Measurements from ENCODE around the gene PAM.
"Not testable (repeated sequence)": the region's sequence is repeated elsewhere in the genome, so short reads cannot be mapped to it uniquely, and the experiment has no call there.

PAM gene

DNA sequence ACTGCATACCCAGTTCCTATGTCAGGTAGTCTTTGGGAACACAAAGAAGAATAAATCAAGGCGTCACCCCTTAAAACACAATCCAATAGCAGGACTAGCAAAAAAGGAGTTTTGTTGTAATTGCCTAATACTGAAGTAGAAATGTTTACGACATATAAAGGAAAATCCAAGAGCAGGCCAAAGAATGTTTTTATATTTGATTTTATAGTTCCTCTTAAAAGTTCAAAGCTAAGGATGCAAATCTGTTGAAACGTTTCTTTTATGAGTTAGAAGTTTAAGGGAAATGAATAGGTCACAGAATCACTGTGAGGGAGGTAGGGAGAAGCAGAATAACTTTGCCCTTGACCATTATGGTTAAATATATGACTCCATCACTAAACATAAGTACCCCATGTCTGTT, 136.1 kb downstream of the PAM start:
- in situ Hi-C loops (cut with MboI; ENCODE audit: low sequenced_read_pairs), result no loop called here

DNA sequence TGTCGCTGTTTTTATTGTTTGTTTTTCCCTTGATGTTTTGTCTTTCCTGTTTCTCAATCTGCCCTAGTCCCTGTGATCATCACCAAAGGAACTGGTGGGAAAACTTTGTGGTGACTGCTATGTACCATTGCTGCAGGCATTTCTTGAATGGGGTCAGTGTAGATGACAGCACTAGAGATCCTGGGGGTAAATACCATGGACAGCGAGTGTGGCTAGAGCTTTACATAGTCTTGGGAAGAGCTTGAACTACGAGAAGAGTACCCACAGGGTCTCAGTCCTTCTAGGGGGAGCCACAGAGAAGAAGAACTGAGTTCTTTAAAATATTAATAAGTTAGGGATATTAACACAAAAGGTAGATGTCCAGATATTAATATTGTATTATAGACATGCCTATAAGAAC, 138.8 kb downstream of the PAM start:
- in situ Hi-C loops (cut with MboI; ENCODE audit: low sequenced_read_pairs), result no loop called here

- in situ Hi-C loops (cut with MboI; ENCODE audit: low sequenced_read_pairs), result no loop called here
These were observed 140.1 kb downstream of the PAM start for GRCh38 chr5:102895234-102895633.

- in situ Hi-C loops (cut with MboI; ENCODE audit: low sequenced_read_pairs), result no loop called here
These were observed 140.9 kb downstream of the PAM start for GRCh38 chr5:102895976-102896375.

- in situ Hi-C loops (cut with MboI; ENCODE audit: low sequenced_read_pairs), result no loop called here
These were observed 146.5 kb downstream of the PAM start for GRCh38 chr5:102901424-102902134.

DNA sequence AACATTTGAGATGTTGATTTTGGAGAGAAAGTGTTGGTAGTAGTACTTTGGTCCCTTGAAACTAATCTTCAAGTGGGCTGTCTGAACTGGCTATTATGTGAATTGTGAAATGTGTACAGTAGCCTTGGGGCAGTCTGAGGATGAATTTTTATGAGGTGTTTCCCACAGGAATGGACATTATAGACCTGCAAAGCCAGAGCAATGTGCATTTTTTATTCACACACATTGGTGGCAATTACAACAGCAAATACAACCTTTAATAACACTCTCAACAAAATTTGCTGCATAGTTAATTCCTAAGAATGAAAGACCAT, 147.0 kb downstream of the PAM start:
- in situ Hi-C loops (cut with MboI; ENCODE audit: low sequenced_read_pairs), result no loop called here

GRCh38 chr5:102902647-102903046, 147.5 kb downstream of the PAM start:
- in situ Hi-C loops (cut with MboI; ENCODE audit: low sequenced_read_pairs), result no loop called here

DNA sequence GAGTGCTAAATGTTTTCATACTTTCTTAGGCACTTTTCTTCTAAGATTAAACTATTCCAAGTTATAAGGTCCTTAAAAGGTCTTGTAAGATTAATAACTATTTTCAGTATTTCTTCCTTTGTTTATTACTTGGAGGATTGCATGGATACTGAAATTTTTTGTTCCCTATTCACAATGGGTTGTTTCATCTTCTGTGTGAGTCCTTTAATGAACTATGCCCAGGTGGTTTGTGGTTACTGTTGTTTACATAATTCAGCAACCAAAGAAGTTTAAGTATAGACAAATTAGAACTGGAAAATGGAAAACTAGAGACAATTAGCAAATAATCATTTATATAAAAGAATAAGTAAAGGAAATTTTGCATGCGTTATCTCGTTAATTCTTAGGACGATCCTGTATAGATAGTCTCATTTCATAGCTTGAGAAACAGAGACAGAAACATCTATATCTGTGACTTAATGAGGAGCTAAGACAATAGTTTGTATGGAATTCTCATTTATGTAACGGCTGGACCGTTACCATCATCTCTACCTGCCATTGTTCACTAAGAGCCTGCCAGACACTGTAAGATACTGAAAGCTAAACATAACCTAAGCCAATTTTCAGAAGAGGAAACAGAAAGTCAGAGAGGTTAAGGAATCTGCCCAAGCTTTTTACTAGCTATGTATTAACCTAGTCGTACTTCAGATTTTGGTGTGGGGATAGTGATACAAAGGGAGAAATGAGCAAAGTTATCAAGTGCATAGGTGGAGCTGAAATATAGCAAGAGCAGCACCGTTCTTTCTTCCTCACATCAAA, 148.2 kb downstream of the PAM start:
- in situ Hi-C loops (cut with MboI; ENCODE audit: low sequenced_read_pairs), result no loop called here

- in situ Hi-C loops (cut with MboI; ENCODE audit: low sequenced_read_pairs), result no loop called here
These were observed 150.0 kb downstream of the PAM start for GRCh38 chr5:102905056-102905455.

DNA sequence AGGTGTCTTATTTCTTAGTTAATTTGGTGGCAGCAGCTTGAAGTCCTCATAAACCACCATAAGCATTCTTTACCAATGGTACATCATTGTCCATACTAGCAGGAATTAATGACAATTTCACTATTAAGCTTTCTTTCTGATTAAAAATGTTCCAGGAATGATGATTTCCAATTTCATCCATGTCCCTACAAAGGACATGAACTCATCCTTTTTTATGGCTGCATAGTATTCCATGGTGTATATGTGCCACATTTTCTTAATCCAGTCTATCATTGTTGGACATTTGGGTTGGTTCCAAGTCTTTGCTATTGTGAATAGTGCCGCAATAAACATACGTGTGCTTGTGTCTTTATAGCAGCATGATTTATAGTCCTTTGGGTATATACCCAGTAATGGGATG, 152.0 kb downstream of the PAM start:
- in situ Hi-C loops (cut with MboI; ENCODE audit: low sequenced_read_pairs), result not testable (repeated sequence)

DNA sequence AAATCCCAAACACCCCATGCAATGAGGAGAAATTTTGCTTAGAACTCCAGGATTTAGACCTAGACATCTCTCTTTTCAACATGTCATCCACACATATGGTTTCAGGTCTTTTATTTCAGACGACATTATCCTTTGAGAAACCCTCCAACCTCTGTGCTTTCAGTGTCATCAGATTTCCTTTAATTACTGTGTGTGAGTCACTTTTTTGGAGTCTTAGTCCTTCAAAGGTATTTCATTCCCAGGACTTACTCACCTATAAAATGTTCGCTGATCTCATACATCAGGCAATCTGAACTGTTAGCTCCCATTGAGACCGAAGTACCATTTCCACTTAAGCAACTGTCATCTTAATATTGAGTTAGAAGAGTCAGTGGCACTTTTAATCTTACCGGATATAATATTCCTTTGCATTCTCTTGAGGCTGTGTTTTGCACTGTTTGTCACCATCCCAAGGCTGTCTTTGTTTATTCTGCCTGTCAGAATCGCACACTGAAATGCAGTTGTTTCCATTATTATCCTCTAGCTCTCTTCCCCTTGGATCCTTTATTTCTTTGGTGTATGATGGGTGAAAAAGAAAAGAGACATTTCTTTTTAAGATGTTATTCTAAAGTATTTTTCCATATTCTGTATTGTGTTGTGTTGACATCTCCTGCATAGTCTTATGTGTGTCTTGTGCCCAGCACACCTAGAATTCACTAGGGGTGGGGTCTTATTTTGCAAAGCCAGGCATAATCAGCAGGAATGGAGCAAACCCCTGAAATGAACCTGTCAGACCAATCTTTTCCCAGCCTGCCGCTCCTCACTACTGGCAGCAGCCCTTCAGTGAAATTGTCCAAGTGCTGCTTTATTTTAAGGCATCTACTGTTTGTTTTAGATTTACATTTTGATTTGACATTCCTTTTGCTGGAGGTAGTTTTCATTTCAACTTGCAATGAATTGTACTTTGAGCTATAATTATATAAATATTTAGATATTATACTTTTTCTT, 155.4 kb downstream of the PAM start:
- in situ Hi-C loops (cut with MboI; ENCODE audit: low sequenced_read_pairs), result no loop called here

GRCh38 chr5:102911973-102912372, 156.9 kb downstream of the PAM start:
- in situ Hi-C loops (cut with MboI; ENCODE audit: low sequenced_read_pairs), result no loop called here

GRCh38 chr5:102916109-102916508, 161.0 kb downstream of the PAM start:
- in situ Hi-C loops (cut with MboI; ENCODE audit: low sequenced_read_pairs), result no loop called here

DNA sequence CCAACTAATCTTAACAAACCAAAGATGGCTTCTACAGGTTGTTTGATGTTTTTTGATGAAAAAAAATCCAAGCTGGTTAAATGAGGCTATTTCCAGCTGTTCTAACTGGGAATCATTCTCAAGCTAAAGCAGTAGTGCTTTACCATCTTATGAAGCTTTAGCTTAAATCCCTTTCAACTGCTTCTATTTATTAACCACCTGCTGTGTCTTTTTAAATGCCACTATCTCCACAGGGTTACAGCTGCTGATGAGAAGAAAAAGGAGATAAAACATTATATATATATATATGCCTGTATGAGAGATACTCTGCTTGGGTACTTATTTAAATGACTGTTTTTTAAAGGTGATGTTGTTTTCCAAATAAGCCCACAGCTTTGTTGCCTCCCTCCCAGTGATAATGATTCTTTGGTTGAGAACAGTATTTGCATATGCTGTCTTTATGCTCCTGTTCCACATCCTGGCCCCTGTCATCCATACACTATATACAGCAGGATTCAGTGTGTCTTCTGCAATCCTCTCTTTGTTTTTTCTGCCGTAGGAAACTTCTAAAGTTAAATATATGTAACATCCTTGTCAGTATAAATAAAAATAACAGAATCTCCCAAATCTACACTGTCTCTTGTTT, 164.0 kb downstream of the PAM start:
- in situ Hi-C loops (cut with MboI; ENCODE audit: low sequenced_read_pairs), result no loop called here

DNA sequence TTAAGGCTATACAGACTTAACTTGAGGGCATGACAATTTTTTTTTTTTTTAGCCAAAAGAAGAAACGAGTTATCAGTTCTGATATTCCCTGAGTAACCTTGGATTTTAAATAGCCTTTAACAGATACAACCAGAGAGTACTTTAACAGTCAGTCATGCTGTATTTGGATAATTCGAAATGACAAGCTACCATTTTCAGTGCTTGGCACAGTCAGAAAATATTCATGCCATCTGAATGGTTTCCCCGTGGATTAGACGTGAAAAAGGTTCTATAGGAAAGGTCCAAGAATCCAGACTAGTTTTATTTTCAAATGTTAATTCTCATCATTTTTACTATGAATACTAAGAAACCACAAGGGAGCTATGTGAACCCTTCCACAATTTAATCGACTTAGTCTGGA, 165.7 kb downstream of the PAM start:
- in situ Hi-C loops (cut with MboI; ENCODE audit: low sequenced_read_pairs), result no loop called here

DNA sequence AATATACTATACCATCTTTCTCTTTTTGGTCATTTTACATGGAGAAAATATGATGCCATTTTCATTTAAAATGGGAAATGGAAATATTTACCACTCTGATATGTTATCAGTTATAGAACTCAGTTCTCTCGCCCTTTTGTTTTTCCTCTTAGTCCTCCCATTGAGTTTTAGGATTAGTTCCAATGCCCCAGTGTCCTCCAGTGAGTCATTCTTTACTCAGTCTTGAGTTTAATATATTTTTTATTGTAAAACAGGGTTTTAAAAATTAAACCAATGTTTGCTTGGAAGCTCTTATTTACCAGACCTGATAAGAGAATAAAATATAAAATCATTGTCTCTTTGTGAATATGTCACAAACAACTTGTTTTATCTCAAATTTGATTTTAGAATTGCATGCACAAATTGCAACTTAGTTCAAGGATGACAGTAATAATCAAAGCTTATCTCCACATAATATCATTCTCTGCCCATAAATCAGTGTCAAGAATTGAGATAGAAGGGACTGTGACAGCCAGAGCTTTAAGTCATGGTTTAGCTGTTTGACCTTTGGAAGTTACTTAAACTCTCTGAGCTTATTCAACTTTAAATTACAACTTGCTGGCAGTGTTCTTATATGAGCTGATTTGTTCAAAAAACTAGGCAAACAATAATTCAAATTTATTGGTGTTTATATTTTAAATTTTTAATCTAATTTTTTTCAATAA, 166.4 kb downstream of the PAM start:
- in situ Hi-C loops (cut with MboI; ENCODE audit: low sequenced_read_pairs), result no loop called here

DNA sequence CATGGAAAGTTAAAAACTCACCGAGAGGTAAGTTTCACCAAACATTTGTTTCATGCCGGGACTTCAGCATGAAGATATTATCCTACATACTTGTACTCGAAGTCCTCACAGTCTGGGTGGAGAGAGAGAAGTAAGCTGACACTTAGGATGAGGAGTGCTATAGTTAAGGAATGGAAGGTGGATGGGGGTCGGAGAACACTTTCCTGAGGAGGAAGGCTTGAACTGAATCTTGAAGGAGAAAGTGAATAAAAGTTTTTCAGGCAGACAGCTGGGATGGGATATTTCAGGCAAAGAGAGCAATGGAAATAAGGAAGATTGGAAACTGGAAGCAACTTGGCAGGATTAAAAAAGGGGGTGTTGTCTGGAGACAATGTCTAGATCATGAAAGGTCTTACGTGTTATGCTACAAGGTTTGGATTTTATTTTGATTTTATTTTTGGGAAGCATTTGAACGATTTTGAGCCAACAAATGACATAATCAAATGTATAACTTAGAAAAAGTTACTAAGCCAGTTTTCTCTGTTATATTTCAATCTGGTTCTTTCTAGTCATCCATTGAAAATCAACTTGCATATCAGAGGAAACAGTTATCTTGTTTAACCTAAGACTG, 167.1 kb downstream of the PAM start:
- in situ Hi-C loops (cut with MboI; ENCODE audit: low sequenced_read_pairs), result no loop called here

DNA sequence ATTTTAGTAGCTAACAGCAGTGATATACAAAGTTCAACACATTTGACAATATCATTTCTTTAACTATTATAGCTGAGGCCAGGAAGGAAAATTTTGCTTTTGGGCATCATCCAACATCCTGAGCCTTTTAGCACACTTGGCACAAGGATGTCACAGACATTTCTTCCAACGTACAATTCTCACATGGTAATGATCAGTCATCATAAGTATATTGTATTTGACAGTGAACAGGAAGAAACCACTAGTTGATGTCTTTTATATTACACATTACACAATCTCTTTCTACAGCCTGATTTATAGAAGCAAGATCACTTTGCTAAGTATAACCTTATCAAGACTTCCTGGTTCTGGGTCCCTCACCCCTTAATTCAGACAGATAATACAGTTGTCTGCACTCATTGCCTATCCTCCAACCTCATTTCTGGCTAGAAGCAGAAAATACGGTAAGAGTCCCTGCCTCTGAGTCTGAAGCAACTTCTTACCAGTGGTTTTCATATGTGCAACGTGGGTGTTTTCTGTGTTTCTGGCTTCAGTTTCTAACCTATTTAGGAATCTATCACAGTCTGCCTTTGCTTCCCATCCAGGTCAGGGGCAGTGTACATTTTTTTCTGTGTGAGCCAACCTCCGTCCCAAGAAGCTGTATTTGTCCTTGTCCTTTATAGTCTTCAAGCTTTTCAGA, 167.8 kb downstream of the PAM start:
- in situ Hi-C loops (cut with MboI; ENCODE audit: low sequenced_read_pairs), result no loop called here

DNA sequence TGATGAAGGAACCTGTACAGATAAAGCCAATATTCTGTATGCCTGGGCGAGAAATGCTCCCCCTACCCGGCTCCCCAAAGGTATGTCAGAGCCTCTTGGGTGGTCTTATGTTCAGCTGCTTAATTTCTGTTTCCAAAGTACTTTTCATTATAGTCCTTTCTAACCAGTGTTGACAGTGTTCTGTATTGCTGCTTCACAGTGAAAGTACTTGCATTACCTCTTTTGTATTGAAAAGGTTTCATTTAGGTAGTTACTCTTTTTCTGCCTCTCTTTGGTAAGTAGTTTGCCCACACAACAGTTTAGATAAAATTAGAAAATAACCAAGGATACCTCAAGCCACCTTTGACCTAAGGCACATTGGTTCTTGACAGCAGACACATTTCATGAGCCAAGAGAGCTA, 169.9 kb downstream of the PAM start:
- in situ Hi-C loops (cut with MboI; ENCODE audit: low sequenced_read_pairs), result no loop called here
